GM19452 (cell line): ENCODE results near the gene TBC1D3.
"Not testable (repeated sequence)": the region's sequence is repeated elsewhere in the genome, so short reads cannot be mapped to it uniquely, and the experiment has no call there.

Experiments used
- ATAC-seq: cut with Tn5 transposase; IDR thresholded peaks from one replicate; pipeline ENCODE4 v1.9.1; 2021; ENCODE audit not compliant: unreplicated experiment

The TBC1D3 gene

GRCh38 chr17:38192455-38192854, at the start of gene TBC1D3:
TSS of gene TBC1D3 (minus strand) at chr17:38192555. CDS start at chr17:38191029, 1,526 bp downstream.
- ATAC-seq: not testable (repeated sequence)

- not testable (repeated sequence) for ATAC-seq
These were observed 40.4 kb upstream of the TBC1D3 start for GRCh38 chr17:38232790-38233189.

- ATAC-seq: not testable (repeated sequence)
These were observed 33.6 kb upstream of the TBC1D3 start for GRCh38 chr17:38225844-38226495.

GRCh38 chr17:38220867-38221266, 28.5 kb upstream of the TBC1D3 start:
- not testable (repeated sequence) for ATAC-seq

GRCh38 chr17:38200271-38200670, 7.9 kb upstream of the TBC1D3 start:
- ATAC-seq: not testable (repeated sequence)

- not testable (repeated sequence) for ATAC-seq
These were observed 57.5 kb downstream of the TBC1D3 start for GRCh38 chr17:38134860-38135259.
